ENCODE measurements around the gene NR3C1.
A peak's percentile ranks its signal among the peaks of the same experiment; 100 is the strongest.

The NR3C1 gene

DNA sequence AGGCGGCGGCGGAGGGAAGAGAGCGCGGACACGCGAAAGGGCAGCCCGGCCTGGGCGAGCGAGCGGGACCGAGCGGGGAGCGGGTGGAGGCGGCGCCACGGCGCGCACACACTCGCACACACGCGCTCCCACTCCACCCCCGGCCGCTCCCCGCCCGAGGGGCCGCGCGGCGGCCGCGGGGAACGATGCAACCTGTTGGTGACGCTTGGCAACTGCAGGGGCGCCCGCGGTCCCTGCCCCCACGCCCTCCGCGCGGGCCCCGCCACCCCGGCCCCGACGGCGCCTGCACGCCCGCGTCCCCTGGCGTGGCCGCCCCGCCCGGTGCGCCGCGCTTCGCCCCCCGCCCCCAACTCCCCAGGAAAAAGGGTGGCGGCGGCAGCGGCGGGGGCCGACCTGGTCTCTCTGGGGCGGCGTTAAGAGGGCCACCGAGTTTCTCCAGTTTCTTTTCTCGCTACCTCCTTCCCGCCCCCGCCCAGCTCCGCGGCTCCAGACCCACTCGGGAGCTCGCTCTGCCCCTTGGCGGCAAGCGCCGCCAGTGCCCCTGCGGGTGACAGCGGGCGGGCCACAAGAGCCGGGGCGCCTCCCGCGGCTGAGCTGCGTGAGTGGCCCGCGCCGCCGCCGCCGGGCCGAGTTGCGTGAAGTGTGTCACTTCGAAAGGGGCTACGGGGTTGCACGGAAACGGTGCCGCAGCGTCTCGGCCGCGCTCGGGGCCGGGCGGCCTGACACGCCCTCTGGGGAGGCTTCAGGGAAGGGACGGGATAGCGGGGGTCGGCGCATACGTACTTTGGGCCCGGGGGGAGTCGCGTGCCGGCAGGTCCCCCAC lies at the start of gene NR3C1:
Gene NR3C1, minus strand, starts transcription at position 94 of the 823 bp plus-strand sequence. CDS start 2,847 bp downstream, outside the sequence.
- peak; percentile 90 for DNase-seq

DNA sequence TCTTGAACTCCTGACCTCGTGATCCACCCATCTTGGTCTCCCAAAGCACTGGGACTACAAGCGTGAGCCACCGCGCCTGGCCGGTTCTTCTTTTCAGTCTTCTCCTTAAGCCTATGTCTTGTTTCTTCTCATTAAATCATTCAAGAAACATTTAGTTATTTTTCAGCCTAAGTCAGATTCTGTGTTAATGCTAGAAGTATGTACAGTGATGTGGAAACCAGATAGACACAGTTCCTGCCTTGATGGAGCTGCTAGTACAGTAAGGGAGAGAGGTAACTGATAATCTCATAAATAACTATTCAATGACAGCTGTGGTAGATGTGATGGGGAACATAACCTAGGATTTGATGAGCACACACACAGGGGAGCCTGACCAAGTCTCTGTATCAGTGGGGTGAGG lies 46.3 kb upstream of the NR3C1 start:
- DNase-seq, result no peak

DNA sequence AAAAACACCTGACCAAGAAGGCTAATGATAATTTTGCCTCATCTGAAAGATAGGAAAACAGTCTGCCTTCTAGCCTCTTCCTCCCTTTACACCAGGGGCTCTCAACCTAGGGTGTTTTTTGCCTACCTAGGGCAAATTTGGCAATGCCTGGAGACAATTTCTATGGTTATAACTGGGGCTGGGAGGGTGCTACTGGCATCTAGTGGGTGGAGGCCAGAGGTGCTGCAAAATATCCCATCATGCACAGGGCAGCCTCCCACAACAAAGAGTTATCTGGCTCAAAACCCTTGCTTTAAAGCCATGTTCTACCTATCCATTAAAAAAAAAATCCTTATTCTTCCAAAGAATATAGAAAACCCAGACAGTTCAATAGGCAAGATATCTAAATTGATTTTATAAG lies 45.0 kb upstream of the NR3C1 start:
- peak; percentile 41 for DNase-seq

DNA sequence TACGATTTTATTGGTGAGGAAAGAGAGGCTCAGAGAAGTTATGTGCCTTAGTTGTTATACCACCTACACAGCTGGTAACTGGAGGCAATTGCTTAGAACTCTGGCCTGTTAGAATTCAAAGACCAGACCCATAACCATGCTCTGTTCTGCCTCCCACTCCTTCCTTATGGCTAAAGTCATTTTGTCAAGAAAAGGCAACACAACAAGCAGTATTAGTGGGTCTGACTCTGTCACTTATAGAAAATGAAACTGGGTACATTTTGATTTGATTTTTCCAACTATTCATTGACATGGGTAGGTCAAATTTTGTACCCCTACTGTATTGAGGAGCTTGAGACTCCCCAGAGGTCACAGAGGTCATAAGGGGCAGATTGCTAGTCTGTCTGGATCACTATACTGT lies 44.5 kb upstream of the NR3C1 start:
- no peak for DNase-seq

DNA sequence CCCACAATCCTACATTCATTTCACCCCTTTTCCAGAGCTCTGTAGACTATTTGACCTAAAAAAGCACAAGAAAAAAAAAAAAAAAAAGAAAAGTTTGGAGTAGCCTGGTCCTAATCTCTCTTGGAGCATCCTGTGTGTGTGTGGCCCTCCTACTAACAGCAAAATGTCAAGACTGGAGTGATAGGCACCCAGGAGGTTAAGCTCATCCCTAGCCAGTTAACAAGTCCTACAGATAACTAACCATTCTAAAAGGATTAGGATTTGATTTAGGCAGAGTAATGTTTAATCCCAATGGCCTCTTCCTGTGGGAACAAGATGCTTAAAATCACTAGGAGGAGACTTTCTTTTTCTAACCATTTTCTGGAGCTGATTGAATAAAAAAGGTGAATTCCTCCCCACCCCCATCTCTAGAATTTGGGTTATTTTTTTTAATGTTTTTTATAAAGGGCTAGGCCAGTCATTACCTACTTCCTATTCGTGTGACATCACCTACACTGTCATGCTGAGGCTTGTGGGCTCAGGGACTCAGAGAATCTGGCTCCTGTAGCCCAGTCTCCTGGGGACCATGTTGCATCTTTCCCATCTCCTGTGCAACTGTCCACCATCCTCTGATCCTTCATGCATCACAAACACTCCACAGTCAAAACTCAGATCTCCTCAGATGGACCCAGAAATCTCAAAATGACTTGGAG lies 43.2 kb upstream of the NR3C1 start:
- no peak for DNase-seq

DNA sequence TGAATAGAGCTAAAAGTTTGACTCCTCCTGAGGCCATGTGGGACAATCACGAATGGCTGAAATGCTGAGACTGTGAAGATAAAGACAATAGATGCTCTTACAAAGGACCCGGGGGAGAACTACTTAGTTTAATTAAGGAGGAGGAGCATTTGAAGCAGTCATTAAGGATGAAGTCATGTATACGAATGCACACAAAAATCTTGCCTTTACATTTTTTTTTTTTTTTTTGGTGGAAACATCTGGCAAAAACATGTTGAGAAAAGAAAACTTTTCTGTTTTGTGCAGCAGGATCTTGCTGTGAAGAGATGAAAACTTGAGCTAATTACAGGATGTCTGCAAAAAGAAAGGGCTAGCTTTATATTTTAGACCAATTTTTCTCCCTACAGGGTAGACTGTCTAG lies 42.3 kb upstream of the NR3C1 start:
- DNase-seq, result no peak

DNA sequence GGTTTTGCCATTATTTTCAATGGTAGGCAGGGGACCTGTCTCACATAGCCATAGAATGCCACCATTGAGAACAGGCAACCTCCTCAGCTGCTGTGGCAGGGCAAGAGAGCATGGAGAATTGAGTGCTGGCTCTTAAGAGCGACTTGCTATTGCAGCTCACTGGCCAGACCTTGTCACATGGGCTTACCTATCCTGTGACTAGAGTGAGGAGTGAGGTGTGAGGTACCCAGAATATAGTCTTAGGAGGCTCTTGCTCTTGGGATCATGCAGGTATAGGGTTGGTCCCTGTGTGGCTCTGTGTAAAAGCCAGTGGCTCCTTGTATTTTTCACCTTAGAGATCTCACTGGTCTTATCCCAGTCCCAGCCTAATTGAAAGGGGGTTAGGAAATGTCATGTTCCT lies 39.8 kb upstream of the NR3C1 start:
- DNase-seq, result no peak

DNA sequence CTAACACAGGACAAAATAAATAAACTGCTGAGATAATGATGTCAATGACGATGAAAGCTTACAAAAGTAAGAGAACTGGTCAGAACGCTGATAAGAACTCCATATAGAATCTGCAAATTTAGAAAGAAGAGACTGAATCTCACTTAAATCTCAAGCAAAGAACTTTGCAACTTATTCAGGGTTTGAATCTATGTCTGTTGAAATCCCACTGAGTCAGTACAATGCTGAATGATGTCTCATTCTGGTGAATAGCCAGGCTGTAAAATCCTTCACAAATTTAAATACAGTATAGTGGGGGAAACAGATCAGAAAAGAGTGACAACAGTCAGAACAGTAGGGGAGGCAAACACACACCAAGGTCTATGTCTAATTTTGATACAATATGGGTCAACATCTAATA lies 38.9 kb upstream of the NR3C1 start:
- no peak for DNase-seq

DNA sequence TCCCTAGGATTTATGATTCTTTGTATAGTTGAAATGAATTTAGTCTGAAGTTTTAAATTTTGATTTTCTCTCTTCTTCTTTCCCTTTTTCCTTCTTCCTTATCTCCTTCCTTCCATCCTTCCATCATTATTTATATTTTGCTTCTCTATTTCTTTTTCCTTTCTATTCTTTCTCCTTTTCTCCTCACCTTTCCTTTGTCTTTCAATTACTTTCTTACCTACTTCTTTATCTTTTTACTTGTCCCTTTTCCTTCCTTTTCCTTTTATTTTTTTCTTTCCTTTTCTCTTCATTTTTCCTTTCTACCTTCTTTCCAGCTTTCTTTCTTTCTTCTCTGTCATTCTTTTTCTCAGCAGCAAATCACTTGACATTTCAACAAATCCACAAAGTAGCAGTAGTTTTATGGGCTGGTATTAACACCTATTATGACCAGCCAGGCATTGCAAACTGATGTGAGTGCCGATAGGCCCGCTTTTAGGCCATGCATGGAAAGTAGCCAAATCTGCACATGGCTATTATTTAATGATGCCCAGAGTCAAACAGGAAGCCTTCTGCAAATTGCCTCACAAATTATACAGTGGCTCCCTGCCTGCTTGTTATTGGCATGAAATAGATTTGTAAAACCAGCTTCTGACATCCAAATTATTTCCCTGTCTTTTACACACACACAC lies 37.1 kb upstream of the NR3C1 start:
- DNase-seq, result no peak

DNA sequence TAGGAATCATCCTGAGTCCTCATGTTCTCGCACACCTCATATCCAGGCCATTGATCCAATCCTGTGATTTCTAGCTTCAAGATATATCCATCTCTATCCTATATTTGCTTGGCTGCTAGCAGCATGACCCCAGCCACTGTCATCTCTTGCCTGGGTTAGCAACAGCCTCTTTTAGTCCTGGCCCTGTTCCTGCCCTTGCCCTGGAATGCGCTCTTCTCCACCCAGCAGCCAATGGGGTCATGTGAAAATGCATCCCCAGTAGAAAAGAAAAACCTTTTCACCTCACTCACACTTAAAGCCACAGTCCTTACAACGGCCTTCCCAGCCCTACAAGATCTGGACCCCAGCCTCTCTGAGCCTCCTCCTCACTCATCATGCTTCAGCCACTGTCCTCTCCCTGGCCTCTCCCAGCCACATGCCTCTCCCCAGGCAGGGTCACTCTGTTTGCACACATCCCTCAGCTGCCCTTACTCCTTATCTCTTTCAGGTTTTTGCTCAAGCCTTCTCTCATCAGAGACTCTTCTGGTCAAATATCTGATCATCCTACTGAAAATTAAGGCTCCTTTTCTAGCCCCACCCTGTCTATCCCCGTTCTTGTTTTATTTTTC lies 34.3 kb upstream of the NR3C1 start:
- no peak for DNase-seq

DNA sequence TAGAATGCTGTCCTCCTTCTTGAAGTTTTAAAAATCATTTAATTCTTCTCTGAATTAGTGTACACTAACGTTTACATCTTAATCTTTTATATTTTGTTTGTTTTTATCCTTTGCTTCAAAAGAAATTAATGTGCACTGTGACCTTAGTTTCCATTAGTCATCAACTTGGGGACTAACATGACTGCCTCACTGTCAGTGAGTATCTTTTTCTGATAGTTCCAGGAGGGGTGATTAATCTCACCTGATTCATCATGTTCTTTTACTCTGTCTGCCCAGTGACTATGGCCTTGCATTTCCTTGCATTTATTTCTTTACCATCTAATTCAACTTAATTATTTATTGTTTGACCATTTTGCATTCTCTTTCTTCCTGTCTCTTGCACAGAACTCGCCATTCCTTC lies 33.4 kb upstream of the NR3C1 start:
- no peak for DNase-seq

DNA sequence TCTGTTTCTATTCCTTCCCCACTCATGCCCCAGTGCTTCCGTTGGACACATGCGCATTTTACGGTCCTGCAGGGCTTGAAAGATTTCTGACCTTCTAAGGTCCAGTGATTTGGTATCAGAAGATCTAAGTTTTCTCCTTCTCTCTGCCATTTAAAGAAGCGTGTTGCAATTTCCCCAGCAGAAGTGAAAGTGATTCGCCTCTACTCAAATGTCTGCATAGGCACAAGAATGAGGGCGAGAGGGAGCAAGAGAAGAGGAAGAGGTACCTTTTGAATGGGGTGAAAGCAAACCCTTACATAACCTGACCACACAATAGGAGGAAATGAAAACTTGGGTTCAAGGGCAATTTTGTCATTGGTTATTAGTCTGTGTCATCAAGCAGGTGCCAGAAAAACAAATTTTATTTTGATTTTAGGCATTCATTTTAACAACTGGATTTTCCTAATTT lies 31.7 kb upstream of the NR3C1 start:
- DNase-seq, result peak; percentile 68

DNA sequence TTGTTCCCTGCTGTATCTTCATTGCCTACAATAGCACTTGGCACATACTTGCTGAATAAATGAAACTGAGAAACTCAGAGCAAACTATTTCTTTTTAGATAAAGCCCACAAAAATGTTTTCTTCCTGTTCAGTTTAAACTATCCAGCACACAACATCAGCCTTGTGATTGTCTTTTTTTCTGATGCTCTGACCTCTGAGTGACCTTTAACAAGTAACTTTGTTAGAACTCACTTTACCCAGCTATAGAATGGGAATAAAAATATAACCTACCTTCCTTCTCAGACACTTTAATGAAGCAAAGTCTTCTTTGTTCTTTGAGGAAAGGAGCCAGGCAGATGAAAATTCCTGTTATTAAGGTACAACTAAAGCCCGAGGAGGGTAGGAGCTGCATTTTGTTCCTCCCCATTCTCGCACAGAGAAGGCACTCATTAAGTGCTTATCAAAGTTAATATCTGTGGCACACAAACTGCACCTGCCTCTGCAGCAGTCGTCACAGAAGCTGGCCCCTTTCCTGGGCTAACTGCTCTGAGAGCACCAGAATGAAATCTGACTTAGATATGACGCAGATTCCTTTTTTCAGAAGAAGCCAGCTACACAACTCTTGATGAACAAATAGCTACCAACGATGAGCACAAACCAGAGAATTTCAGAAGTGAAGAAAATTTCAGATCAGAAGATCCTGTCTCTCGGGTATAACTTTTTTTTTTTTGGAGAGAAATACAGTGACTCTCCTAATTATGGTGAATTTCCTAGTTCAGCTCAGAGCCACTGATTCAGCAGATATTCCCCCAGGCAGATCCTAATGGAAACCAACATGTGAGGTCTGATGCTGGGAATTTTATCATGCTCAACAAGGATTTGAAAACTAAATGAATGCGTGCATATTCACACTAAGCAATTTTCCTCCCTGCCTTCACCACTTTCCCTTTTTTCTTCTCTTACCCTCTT lies 31.0 kb upstream of the NR3C1 start:
- peak; percentile 67 for DNase-seq

DNA sequence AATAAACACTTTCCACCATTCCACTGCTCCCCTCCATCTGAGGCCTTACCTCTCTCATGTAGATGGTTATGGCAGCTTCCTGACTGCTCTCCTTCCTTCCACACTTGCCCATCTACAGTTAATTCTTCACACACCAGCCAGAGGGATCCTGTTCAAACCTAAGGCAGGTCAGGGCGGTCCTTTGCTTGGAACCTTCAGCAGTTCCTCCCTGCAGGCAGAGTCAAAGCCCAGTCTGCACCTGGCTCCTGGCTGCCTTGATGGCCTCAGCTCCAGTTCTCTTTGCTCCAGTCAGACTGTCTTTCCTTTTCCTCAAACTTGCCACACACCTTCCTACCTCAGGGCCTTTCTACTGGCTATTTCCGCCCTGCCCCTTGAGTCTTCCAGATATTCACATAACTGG lies 30.2 kb upstream of the NR3C1 start:
- no peak for DNase-seq

DNA sequence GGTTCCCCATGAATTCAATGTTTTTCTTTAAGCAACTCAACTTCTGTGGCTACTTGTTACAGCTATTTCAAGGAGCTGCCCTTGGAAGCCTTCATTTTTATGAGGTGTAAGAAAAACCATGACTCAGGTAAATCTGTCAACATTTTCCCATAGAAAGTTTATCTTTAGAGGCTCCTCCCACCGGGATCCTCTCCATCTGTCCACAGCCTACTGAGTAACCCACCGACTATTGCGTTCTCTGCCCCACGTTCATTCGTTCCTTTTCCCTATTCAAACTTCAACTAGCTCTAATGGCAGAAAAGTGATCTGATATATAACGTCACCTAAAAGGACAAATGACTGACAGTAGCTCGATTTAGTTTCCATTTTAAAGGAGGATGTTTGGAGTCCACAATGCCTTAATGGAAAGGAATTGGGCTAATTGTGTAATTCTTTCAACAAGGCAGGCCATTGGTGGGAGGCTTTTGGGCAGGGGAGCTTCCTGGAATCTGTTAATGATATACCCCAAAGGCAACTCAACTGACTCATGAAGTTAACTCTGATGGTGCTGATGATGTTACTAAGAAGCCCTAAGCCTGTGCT lies 29.3 kb upstream of the NR3C1 start:
- DNase-seq, result no peak

DNA sequence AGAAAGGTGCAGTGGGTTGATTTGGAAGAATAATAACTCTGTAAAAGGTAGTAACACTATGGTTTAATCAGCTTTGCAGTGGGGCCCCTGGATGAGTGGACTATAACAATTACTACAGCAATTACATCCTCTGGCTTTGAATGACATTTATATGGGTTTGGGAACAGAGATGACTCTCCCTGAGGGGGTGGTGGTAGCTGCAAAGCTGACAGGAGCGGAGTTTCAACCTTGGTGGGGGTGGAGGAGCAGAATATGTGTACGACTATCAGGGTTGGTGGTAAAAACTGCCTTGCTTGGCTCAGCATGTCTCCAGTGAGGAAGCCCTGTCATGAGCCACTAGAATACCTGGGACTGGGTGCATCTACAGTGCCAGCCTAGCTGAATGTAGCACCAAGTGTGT lies 28.3 kb upstream of the NR3C1 start:
- DNase-seq, result no peak

DNA sequence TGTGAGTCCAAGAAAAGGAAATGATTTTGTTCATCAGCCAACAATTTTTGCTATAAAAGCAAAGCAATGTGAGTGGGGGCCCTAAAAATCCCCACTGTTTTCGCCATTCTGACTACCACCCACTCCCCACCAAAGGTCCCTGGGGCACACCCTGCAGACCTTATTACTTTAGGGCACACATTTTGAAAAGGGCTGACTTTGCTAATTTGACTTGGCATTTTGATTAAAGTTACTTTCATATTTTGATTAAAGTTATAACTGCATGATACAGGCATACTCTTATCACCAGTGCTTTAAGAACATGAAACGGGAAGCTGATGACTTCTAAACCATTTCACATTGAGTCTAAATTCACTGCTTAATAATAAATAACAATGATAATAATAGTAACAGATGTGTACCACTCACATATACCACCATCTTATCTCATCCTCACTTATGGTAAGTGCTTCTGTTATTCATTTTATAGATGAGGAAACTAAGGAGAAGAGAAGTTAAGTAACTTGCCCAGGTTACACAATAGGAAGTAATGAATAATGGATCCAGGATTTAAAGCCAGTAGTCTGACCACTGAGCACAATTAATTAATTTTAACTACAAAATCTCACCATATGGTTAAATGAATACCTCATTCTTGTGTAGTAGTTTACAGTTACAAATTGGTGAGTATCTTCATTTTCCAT lies 25.4 kb upstream of the NR3C1 start:
- no peak for DNase-seq

DNA sequence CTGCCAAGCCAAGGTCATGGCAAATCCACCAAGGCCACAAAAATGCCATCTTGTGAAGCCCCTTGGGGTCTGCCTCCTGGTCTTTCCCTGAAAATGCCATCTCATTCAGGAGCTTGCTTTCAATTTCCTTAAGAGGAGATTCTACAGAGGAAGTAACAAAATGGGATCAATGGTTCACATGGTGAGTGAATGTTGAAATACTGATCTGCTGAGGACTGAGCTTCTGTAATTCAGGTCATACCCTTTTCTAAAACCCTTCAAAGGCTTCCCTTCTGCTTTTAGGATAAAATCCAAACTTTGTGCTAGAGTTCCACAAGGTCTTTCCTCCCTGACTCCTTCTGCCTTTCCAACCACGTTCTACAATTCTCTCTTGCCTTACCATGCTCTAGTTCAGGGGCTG lies 24.7 kb upstream of the NR3C1 start:
- no peak for DNase-seq

DNA sequence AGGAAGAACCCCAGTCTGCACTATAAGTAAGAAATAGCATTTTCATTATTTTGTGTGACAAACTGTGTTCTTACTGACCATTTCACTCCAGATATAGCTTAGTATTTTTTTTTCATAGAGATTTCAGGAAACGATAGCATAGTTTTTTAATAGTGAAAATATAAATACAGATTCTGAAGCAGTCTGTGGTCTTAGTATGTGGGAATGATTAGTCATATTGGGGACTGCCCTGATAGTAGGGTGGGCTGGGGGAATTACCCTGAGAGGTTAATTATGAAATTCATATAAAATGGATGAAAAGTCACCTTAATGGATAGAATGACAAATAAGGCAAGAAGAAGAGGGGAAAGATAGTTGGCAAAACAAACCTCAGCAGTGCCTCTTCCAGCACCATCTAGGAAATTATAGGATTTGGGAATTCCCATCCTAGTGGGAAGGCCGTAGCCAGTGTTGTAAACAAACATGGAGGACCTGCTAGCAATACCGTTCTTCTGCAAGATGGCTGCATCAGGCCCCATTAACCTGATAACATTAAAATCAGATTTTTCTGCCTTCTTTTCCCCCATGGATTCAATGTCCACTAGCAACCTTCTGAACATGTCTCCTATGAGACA lies 23.7 kb upstream of the NR3C1 start:
- DNase-seq, result no peak

DNA sequence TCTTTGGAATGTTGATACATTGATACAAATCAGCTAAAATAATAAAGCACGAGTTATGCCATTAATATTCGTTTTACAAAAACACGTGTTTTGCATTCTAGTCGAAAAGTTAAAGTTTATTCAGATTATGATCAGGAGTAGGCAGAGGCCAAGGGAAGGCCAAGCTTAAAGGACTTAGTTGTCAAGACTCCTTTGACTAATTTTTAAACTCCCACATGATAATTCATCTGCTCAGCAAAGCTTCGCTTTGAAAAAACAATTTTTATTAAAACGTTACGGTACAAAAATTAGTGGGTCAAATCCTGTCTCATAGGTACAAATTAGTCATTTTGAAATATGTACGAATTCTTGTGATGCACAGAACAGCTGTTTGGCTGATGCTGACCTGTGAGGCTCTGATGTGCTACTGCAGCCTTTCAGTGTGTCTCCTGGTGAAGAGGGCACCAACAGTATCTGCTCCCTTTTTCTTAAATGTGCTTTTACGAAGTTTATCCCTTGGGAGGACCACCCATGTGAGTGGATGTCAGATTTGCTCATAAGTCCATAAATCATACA lies 23.0 kb upstream of the NR3C1 start:
- DNase-seq, result no peak

DNA sequence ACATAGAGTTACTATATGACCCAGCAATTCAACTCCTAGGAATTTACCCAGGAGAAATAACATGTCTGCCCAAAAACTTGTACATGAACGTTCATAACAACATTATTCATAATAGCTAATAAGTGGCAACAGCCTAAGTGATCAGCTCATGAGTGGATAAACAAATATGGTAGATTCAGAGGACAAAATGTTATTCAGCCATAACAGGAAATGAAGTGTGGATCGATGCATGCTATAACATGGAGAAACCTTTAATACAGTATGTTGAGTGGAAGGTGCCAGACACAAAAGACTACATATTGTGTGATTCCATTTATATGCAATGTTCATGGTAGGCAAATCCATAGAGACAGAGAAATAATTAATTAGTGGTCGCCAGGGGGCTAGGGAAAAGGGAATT lies 22.3 kb upstream of the NR3C1 start:
- DNase-seq, result no peak

Data from CD4-positive, alpha-beta T cell treated with Interleukin-10 for 1 hour (primary cell).